GM19099 (cell line): ENCODE data around the gene XCL1.
"Not testable (repeated sequence)": the region's sequence is repeated elsewhere in the genome, so short reads cannot be mapped to it uniquely, and the experiment has no call there.

Experiments
- POLR2A ChIP-seq: IDR thresholded peaks from 3 replicates; pipeline ENCODE4 v1.6.1; 2011; ENCODE audit warnings: low read depth; ENCODE audit not compliant: insufficient read length; ENCODE audit errors: extremely low read depth

Gene XCL1, protein sequence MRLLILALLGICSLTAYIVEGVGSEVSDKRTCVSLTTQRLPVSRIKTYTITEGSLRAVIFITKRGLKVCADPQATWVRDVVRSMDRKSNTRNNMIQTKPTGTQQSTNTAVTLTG

DNA sequence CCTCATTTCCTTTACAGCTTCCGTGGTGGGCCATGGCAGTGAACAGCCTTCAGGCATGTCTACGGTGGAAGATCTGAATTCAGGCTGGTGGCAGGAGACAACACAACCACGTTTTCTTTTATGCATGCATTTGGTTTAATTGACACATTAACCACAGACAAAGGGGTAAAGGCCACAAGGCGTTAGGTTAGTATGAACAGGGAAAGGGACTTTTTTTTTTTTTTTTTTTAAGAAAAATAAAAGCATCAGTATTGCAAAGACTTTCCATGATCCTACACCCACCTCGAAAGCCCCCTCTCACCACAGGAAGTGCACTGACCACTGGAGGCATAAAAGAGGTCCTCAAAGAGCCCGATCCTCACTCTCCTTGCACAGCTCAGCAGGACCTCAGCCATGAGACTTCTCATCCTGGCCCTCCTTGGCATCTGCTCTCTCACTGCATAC is at the start of gene XCL1:
Gene XCL1 (plus strand): TSS at position 361 of the 444 bp plus-strand sequence. CDS start 33 bp downstream, at position 394.
- TF ChIP-seq POLR2A = not testable (repeated sequence)

DNA sequence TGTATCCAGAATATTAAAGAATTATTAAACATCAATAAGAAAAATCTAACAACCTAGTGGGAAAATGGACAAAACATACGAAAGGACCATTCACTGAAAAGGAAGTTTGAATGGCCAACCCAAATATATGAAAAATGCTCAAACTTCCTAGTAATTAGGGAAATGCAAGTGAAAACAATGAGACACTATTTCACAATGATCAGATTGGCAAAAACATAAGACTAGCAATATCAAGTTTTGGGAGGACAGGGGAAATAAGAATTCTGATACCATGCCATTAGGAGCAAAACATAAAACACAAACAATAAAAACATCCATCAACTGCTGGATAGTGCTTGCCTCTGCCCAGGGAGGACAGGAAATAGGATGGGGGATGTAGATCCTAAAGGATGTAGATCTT is 46.9 kb upstream of the XCL1 start:
- TF ChIP-seq POLR2A = no peak

DNA sequence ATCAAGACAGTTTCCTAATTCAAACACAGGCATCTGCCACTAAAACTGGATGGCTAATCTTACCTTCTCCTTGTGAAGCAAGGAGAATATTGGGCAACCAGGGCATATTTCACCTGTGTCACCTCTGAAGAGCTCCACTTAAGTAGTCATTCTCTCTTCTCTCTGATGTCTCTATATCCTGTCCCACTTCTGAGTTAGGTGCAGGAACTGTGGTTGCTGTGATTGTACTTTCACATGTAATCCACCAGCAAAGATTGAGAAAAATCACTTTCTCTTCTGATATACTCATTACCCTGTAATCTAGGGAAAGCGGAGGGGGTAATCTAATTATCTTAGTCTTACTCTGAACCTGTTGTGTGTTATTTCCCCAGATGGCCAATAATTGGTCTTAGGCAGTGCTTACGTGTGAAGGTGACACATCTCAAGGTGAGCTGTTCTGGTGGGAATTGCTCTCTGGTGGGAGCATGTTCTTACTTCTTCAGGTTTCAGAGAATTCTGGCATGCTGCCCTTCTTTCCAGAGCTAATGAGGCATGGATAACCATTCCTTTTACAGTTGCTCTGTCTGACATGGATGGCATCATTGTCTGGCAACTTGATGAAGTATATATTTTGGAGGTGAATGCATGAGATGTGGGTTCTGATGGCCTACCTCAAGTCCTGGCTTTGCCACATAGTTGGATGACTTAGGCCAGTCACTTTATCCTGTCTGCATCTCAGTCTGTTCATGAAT is 44.6 kb upstream of the XCL1 start:
- no peak for TF ChIP-seq POLR2A

DNA sequence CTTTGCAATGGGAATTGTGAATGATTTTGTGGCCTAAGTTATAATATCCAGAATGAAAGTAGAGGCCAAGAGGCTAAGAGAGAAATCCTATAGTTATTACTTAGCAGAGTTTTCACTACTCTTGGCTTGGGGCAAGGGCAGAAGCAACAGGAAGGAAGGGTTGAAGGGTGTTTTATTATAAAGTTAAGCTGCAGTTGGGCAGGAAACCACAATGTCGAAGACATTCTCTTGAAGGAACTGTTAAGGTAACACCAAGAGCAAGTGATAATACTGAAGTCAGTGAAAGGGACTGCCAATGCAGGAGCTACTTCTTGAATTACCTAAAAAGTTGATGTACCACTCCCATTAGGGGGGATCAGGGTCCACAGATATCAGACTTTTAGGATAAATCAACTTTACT is 40.9 kb upstream of the XCL1 start:
- TF ChIP-seq POLR2A = no peak

DNA sequence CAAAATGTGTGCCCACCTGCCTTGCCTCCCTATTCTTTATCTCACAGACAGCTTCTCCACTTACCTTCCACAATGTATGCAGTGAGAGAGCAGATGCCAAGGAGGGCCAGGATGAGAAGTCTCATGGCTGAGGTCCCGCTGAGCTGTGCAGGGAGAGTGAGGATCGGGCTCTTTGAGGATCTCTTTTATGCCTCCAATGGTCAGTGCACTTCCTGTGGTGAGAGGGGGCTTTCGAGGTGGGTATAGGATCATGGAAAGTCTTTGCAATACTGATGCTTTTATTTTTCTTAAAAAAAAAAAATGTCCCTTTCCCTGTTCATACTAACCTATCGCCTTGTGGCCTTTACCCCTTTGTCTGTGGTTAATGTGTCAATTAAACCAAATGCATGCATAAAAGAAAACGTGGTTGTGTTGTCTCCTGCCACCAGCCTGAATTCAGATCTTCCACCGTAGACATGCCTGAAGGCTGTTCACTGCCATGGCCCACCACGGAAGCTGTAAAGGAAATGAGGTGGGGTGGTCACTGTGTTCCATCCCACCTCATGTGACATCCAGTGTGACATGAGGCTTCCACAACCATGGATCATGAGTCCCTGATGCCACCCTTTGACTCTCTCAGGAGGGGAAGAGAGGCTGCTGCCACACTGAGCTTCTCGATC is 32.4 kb upstream of the XCL1 start, which contains the start of gene XCL2:
Gene XCL2 (minus strand): TSS at position 158 of the 659 bp plus-strand sequence. CDS start 33 bp downstream, at position 125.
- TF ChIP-seq POLR2A = not testable (repeated sequence)

DNA sequence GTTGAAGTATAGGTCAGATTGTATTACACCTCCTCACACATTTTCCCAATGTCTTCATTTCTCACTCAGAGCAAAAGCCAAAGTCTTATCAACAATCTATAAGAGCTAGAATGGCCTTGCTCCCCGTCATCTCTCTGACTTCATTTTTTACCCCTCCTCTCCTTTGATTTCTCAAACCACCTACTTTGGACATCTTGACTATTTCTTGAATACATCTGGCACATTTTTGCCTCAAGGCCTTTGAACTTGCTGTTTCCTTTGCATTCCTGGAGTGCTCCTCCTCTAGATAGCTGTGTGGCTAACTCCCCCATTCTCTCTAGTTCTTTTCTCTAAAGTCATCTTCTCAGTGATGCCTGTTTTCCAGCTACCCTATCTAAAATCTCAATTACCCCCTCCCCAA is 25.4 kb upstream of the XCL1 start:
- TF ChIP-seq POLR2A = no peak

DNA sequence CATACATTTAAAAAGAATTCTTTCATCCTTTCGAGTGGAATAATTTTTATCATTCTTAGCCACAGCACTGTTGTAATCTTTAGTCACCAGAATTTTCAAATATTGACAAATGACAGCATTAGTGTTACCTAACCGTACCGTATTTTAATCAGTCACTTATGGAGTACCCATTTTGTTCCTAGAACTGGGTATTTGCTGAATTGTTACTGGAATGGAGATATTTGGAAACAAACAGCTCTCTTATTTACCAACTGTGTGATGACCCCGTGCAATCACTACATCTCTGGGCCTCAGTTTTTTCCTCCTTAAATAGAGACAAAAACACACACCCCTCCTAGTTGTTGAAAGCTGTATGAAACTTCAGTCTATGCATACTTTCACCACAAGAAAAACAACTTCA is 24.7 kb upstream of the XCL1 start:
- TF ChIP-seq POLR2A = no peak

DNA sequence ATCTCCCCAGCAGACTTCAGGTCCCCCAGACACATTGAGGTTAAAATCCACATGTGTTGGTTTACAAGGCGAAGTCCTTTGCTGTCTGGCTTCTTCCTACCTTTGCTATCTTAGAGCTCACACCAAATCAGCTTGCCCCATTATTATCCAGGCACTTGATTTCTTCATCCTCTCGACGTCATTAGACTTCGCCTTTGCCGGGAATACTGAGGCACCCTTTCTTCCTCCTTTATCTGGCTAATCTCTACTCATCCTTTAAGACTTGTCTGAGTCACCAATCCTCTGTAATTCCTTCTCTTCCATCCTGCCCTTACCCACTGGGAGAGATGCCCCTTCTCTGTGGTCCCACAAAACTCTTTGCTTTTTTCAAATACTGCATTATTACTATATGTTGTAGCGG is 23.4 kb upstream of the XCL1 start:
- TF ChIP-seq POLR2A = no peak

DNA sequence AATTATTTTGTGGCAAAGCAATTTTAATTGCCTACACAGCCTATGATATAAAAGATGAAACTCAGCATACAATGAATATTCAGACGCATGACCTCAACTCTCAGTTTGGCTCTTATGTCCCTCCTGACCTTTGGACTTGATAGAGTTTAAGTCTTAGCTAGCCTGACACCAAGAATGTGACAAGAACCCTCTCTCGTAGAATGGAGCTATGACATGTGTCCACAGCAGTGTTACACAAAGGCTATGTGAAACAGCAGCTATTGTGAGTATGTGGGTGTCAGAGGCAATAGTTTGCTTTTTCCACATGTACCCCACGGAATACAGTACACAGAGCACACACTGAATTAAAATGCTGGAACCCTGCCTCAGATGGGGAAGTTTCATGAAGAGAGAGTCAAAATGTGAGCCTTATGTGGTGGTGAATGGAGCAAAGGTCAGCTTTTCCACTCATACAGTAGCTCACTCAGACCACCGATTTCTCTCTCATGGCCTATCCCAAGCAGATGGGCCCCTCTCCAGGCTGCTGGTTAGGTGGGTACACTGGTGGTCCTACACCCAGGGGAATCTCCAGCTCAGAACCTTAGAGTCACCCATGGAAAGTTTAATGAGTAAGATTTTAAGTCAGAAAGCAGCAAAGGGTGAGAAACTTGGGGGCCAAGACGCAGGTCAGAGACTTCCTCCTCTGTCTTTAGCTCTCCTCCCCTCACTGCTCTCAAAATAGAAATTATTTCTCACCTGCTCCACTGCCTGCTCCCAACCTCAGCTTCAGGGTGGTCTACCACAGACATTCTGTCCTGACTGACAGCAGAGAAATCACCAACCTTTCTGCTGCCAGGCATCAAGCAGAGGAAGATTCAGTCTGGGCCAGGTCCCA is 22.5 kb upstream of the XCL1 start:
- no peak for TF ChIP-seq POLR2A

DNA sequence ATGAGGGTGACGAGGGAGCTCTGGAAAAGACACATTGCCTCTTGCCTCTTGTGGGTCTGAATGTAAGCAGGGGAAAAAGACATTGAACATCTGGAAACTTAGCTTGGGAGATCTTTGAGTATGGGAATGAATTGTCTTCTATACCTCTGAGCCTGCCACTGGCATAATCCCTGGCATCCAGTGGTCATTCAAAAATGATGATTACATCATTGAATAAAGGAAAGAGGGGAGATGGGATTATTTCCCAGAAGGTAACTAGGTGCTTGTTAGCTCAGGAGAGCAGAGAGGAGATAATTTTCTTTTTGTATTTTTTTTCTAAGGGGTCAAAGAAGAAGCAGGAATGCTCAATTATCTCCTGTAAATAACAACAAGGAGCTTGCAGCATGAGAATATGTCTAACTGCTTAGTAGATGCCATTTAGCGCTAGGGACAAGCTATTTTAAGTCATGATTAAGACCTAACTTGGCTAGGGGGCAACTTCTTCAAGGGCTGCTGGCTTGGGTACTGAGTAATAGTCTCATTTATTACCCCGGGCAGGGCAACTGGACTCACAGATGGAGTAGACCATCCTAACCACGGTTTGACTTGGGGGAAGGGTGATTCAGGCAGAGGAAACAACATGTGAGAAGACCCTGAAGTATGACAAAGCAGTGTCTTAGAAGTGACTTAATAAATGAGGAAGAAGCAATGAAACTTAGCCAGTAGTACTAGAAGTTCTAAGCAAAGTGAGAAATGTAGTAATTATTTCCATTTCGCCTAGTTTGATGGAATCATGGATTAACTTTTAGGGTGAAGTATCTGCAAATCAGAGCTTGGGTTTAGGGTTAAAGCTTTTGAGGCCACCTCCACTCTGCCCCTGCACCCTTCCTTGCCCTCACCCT is 21.6 kb upstream of the XCL1 start:
- no peak for TF ChIP-seq POLR2A

DNA sequence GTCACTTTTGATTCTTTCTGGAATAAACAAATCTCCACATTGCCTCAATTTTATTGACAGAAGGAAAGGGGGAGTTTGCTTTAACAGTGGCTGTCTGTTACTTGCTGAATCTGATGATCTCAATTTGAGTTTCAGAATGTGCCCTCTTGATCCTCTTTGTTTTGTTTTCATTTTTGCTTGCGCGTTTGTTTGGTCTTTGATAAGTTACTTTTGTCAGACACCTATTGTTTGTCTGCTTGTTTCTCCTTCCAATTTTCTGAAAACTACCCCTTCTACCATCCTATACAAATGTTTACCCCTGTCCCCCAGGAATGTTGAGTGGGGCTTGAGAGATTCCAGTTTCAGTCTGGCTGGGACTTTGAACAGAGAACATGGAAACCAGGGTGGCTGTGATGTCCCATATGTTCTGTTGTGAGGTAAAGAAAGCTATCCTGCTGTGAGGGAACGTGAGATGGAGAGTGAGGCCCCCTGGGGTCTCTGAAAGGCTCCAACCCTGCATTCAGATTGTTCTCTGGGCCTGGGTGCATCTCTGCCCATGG is 20.8 kb upstream of the XCL1 start:
- no peak for TF ChIP-seq POLR2A

DNA sequence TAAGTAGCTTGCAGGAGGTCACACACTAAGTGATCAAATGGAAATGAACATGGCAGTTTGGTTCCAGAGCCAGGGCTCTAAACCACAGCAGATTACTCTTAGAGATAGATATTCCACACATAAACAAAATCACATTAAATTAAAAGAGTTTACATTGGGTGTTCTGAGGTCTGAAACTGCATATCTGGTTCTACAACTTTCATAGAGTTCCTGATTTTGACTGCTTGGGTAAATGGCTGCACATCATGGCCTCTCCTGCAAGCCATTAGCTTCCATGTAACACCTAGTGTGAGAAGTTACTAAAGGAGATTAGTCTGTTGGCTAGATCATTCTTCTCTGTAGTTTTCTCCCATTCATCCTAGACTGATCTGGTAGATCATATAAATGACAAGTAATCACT is 19.8 kb upstream of the XCL1 start:
- TF ChIP-seq POLR2A = no peak

DNA sequence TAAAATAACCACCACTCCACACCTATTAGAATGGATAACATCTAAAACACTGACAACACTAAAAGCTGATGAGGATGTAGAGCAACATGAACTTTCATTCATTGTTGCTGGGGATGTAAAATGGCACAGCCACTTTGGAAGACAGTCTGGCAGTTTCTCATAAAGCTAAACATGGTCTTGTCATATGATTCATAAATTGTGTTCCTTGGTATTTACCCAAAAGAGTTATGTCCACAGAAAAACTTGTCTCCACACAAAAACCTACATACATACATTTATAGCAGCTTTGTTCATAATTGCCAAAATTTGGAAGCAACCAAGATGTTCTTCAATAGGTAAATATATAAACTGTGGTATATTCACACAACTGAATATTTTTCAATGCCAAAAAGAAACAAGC is 16.0 kb upstream of the XCL1 start:
- TF ChIP-seq POLR2A = no peak

DNA sequence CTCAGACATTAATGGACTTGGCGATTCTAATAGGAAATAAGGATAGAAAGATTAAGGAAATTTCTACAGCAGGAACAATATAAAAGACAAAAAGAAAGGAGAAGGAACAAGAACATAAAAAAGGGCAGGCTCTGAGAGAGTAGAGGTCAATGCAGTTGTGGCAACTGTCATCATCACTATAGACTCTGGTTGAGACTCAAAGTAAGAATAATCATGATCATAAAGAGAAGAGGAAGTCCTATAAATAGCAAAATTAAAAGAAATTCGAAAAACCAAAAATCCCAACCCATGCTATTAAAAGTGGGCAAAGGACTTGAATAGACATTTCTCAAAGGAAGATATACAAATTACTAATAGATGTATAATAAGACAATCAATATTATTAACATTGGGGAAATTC is 14.4 kb upstream of the XCL1 start:
- TF ChIP-seq POLR2A = no peak
